GM18861 (cell line): Measurements from ENCODE around the gene TMEM52.
A peak's percentile ranks its signal among the peaks of the same experiment; 100 is the strongest.

Source experiments
- ATAC-seq: cut with Tn5 transposase; IDR thresholded peaks from one replicate; pipeline ENCODE4 v1.9.1; 2021; ENCODE audit not compliant: unreplicated experiment

TMEM52 gene

DNA sequence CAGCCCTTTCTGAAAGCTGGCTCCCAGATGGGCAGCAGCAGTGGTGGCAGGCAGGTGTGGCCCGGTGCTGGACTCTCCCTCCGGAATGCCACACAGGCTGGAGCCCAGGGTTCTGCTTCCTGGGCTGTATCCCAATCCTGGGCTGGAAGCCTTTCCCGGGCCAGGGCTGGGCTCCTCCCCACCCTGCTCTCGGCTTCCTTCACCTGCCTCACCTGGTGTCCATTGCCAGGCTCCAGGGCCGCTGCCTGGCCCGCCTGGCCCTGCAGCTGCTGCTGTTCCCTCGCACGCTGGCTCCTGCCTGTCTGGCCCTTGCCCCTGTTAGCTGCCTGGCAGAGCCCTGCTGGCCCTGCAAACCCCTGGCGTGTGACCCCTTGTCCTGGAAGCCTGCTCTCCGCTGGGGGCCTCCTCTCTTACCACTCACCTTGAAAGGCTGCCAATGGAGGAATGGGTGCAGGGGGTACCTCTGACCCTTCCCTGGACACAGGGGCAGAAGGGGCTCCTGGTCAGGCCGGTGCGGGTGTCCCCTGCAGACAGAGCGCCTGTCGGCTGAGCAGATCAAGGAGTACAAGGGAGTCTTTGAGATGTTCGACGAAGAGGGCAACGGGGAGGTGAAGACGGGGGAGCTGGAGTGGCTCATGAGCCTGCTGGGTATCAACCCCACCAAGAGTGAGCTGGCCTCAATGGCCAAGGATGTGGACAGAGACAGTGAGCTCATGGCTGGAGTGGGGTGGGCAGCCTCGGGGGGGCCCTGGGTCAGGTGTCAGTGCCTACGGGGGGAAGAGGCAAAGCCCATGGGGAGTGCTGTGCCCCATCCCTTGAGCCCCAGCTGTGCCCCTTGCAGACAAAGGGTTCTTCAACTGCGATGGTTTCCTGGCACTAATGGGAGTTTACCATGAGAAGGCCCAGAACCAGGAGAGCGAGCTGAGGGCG is 2.9 kb downstream of the TMEM52 start:
- ATAC-seq: no peak

DNA sequence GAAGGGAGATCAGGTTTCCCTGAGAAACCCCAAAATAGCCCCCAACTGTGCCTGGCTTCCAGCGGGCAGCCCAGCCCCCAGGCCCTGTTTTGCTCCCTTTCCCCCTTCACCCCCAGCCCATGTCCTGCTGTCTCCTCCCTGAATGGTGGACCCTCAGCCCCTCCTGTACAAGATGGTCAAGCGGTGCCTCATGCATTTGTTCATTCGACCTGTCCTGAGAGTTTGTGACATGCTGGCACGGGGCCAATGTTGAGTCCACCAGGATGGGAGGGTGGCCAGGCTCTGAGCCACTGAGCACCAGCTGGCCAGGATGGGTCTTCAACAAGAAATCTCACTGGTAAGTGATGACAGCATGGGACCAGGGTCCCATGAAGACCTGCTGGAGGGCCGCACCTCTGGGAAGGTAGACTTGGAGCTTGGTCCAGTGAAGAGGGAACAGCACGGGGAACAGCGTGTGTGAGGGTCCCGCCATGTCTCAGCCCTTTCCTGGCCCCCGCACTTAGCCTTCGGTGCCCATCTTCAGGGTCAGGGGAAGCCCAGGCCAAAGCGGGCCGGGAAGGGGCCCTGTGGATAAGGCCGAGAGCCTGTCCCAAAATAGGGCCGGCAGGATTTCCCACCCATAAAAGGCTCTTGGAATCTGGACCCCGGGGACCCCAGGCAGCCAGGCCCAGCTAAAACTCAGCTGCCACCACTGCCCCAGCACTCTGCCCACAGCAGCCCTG is 3.9 kb downstream of the TMEM52 start, which contains the start of gene CALML6:
CALML6 (plus strand) TSS at position 290 of the 722 bp plus-strand sequence; CDS start at position 311, 21 bp downstream.
- ATAC-seq: no peak

DNA sequence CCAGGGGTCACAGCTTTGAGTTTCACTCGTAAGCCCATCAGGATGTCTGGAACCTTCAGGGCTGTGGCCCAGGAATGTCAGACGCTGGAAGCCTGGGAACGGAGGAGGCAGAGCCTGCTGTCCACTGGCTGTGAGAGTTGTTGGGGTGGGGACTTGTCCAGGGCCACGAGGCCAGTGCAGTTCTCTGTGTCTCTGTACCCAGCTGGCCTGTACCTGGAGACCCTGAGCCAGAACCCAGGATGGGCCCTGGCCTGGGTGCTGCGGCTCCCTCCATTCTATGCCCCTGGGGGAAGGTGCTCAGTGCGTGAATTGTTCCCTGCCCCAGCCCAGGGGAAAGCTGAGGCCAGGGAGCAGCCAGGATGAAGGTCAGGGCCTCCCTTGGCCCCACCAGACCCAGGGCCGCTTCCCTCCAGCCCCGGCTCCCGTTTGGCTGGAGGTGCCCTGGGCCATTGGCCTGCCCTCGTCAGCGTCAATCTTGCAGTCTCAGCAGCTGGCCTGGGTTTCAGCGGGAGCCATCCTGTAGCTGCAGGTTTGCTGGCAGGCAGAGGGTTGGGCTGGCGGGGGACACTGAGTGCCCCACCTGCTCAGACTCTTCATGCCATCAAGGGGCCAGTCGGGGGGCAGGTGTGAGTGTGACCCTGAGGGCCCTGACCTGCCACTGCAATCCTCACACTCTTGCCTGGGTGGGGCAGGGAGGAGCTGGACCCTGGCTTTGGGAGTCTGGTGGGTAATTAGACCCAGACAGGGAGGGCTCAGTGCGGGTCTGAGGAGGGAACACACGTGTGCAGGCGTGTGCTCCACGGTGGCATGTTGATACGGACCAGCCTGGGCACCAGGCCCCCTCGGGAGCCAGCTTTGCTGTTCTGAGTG is 4.7 kb downstream of the TMEM52 start:
- ATAC-seq: no peak

DNA sequence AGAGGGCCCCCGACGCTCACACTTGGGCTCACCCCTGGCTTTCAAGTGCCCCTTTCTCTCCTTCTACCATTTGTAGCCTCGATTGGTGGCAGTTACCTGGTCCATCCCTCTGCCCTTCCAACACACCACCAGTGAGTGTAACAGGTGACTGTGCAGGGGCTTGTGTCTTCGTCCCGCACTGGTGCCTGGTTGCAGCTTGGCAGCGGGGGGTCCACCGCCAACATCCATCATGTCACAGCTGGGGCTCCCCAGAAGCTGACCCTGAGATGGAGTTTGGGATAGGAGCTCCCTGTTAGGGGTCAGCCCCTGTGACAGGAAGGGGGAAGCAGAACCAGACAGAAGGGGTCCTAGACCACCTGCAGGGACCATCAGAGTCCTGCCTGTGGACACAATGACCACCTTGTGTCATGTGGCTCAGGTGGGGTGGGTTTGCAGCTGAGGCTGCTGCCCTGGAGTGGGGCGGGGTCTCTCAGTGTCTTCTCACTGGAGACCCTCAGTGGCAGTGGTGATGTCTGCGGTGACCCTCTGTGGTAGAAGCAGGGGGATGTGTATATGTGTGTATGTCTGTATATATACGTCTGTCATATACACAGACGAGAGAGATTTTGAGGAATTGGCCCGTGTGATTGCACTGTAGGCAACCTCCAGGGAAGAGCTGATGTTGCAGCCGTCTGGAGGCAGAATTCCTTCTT is 7.6 kb downstream of the TMEM52 start:
- ATAC-seq: no peak

DNA sequence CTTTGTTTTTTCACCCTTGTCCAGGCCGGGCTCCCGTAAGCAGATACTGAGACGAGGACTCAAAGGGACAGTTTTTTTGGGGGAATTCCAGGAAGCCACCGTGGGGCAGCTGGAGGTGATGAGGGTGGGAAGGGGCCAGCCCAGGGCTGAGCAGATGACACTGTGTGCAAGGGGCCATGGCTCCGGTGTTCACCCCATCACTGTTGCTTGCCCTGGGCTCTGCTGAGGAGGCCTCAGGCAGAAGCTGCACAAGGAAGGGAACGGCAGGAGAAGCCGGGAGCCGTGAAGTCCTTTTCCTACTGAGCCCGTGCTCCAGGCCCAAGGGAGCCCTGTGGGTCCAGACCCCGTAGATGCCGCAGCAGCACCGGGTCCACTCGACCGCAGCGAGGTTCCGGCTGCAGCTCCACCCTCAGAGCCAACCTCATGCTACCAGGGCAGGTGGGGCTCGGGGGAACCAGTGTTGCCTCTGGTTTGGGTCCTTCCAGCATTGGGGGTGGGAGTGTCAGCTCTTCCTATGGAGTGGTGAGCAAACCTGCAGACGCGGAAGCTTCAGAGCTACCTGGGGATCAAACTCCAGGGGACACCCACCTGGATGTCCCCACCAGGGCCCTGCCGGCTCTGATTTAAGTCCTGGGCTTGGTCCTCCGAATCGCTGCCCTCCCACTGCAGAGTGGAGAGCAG is 8.3 kb downstream of the TMEM52 start:
- ATAC-seq: no peak

DNA sequence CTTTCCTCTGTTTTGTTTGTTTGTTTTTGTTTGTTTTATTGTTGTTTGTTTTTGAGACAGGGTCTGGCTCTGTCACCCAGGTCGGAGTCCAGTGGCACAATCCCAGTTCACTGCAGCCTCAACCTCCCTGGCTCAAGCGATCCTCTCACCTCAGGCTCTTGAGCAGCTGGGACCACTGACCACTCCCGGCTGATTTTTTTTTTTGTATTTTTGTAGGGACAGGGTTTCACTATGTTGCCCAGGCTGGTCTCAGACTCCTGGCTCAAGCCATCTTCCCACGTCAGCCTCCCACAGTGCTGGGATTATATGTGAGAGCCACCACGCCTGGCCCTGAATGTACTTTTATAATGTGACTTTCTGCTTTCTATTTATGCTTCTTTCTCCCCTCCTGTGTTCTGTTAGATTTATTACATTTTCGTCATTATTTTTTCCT is 9.0 kb downstream of the TMEM52 start:
- no peak for ATAC-seq

DNA sequence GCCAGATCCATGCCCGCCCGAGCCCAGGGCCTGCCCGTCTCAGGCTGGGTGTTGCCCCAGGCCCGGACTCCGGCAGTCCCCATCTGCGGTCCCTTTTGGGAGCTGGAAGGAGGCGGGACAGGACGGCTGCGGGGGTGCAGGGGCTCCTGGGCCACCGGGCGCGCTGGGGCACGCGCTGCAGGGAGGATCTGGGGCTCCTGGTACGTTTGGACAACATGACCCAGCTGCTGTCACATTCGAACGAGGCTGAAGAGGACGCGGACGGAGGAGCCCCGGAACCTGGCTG is 10.6 kb downstream of the TMEM52 start:
- peak; percentile 5 for ATAC-seq

DNA sequence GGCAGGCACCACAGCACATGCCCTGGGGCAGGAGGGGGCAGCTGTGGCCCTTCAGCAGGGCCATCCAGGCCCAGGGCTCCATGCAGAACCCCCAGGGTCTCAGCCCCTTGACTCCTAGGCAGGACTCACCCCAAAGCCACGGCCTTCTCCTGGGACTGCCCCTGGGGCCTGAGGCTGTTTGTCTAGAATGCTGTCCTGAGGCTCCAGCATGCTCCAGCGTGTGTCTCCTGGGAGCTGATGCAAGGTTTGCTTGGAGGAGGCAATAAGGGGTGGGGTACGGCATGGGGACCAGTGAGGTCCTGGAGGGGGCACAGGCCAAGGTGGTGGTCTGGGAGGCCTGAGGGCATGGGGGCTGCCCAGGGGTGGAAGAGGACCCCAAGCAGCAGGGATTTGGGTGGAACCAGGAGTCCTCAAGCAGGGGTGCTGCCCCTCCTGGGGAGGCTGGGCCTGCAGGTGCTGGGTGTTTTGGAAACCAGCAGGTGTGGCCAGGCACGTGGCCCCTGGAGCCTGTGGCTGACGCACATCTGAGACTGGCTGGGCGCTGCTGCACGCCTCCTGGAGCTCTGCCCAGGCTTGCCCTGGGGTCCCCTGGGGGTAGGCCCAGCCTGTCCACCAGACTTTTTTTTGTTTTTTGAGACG is 11.9 kb downstream of the TMEM52 start:
- peak; percentile 39 for ATAC-seq

DNA sequence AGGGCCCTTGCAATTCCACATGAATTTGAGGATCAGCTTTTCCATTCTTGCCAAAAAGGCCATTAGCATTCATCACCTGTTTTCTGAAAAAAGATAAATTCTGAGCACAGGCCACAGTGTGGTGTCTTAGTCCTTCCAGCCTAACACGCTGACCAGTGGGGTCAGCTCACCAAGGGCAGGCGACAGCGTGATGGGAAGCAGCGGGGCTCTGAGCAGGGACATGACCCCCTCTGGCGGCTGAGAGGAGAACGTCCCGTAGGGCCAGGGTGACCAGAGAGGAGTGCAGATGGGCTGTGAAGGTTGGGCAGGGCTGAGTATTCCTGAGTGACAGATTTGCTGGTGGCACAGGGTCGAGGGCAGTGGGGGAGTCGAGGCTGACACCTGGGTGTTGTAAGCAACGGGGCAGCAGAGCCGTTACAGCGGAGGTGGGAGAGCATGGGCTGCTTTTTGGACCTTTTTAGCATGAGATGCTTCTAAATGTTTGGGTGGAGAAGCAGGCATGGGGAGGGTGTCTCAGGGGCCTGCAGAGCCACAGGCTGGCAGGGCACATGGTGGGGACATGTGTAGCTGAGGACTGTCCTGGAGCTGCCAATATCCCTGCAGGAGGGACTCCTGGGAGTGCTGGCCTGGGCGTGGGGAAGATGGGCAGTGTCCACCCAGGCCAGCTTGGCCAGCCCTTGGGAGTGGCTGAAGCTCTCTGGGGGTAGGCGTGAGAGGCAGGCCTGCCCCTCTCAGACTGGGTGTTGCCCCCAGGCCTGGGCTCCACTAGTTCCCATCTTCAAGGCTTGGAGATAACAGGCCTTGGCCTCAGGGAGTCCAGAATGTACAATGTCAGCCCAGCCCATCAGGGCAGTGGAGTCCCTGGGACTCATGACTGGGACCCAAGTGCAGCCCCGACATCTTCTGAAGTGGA is 12.6 kb downstream of the TMEM52 start:
- ATAC-seq: no peak

DNA sequence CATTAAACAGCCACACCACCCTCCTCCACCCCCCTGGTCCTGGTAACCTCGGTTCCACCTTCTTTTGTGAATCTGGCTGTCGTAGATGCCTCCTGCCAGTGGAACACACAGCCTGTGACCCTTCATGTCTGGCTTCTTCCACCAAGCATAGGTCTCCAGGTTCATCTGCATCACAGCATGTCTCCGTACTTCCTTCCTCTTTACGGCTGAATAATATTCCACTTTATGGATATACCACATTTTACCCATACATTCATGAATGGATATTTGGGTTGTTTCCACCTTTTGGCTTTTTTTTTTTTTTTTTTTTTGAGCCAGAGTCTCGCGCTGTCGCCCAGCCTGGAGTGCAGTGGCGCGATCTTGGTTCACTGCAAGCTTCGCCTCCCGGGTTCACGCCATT is 15.9 kb downstream of the TMEM52 start:
- ATAC-seq: no peak

DNA sequence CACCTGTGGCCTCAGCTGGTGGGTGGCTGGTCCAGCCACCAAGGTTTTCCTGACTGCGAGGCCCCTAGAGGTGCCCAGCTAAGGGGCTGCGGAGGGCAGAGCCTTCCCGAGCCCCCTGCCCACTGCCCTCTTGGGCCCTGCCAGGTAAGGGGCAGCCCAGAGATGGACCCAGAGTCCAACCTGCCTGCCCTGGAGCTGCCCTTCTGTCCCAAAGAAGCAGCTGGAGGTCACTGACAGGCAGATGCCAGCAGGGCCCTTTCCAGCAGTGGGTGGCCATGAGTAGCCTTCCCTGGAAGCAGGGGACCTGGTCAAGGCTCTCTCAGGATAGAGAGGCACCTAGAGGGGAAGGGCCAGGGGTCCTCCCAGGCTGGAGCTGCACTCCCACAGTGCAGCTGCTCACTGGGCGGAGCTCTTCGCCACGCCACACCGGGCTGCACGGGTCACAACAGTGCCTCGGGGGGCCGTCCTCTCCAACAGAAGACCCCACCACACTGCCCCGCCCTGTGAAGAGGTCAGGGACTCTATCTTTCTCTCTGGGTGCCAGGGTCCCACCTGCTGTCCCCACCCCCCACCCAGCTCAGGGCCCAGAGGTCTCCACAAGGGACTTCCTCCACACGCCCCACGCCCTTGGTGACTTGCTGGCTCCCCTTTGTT is 17.3 kb downstream of the TMEM52 start:
- no peak for ATAC-seq

DNA sequence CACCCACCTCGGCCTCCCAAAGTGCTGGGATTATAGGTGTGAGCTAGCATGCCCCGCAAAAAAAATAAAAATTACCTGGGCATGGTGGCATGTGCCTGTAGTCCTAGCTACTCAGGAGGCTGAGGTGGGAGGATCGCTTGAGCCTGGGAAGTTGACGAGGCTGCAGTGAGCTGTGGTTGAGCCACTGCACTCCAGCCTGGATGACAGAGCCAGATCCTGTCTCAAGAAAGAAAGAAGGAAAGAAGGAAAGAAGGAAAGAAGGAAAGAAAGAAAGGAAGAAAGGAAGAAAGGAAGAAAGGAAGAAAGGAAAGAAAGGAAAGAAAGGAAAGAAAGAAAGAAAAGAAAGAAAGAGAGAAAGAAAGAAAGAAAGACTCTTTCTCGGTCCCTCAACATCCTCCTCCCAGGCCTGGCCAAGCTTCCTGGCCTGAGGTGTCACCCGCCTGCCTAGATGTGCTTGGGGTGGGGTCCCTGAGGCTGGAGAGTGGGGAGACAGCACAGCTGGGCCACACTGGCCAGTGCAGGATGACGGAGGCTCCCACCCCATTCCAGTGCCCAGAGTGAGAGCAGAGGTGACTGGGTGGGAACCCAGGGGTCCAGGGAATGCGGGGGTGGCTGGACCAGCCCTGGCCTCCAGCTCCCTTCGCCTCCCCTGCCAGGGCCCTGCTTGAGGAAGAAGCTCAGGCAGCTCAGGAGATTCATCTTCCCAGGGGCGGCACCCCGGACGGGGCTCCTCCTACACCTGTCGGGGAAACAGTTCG is 18.0 kb downstream of the TMEM52 start:
- ATAC-seq: no peak

DNA sequence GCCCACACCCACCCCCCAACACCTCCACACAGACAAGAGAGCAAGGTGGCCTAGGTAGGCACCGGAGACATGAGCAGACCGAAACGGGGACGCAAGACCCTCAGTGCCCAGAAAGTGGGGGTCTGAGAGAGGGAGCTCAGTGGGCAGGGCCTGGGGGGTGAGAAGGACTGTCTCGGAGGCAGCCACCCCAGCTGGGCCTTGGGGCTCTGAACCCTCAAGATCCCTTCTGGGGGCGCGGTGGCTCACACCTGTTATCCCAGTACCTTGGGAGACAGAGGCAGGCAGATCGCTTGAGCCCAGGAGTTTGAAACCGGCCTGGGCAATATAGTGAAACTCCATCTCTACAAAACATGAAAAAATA is 19.1 kb downstream of the TMEM52 start:
- ATAC-seq: no peak

DNA sequence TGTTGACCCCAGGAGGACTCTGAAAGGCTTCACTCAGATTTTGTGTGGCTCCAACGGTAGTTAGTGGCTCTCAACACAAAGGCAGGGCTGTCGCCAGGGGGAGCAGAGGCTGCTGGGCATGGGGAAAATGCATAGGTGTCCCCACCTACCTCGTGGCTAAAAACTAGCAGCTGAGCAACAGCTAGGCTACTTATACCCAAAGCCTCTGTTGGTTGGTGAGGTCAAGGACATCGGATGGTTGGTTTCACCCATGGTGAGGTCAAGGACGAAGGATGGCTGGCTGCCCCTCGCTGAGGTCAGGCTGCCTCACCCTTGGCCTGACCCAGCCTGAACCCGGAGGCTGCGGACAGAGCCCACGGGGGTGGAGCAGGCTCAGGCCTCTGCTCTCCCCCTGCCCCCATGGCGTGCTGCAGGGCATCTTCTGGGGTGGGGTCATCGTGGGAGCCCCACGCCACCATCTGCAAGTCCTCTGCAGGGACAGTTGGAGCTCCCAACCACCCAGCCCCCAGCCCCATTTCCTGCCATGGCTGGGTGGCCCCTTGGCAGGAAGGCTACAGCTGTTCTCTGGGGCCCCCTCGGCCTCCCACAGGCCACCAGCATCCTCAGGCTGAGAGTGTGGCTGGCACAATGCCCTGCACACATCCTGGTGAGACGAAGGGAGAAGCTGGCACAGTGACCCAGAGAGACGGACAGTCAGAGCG is 19.7 kb downstream of the TMEM52 start:
- ATAC-seq: no peak

DNA sequence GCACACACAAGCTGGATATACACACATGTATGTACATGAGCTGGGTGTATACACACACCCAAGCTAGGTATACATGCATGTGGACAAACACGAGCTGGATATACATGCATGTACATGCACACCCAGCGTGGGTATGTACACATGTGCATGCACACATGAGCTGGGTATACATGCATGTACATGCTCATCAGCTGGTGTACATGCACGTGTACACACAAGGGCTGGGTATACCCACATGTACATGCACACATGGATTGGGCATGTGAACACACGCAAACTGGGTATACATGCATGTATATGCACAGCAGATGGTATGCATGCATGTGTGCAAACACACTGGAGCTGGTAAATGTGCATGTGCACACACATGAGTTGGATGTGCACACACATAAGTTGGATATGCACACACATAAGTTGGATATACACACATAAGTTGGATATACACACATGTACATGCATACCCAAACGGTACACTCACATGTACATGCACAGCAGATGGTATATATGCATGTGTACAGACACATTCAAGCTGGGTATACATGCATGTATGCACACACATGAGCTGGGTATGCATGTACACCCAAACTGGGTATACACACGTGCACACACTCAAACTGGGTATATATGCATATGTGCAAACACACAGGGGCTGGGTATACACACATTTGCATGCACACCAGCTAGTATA is 20.7 kb downstream of the TMEM52 start:
- no peak for ATAC-seq
